ENCODE data around the gene AKR1A1. TPM values are rescaled to one million over a fixed set of nuclear protein-coding genes. Genes with fewer than 3 reads are reported as not detected.

AKR1A1 gene
- total and polyA plus RNA-seq, 12 donors = 38.0 to 91.8 (median 46.6) TPM

- Histone ChIP-seq H3K27me3 (peaks cover 0 to 7% (median 0%) of the 10 kb centered on the region in 7 donors), H3K36me3 (no peaks in the 10 kb centered on the region), H3K9me3 (no peaks in the 10 kb centered on the region), H3K4me1 (peaks cover 0 to 9% (median 5%) of the 10 kb centered on the region in 9 donors), H3K4me3 (no peak overlapping the region), H3K27ac (no peak overlapping the region)
- ATAC-seq (no peak), DNase-seq (no peak)
- TF ChIP-seq CTCF (IDR thresholded peaks at IDR 0.05) = no peak
- WGBS, 2 donors = 88 to 96% methylated on average over 1 of the region's 1 CpG
- intact Hi-C loops (cut with DNase I) = no loop called here
Observed at GRCh38 chr1:45526135-45526644, 24.4 kb upstream of the AKR1A1 start.

- Histone ChIP-seq H3K27me3 (peaks cover 0 to 7% (median 0%) of the 10 kb centered on the region in 7 donors), H3K27ac (no peak overlapping the region), H3K4me1 (peaks cover 0 to 10% (median 0%) of the 10 kb centered on the region in 9 donors), H3K4me3 (no peak overlapping the region), H3K36me3 (no peaks in the 10 kb centered on the region), H3K9me3 (no peaks in the 10 kb centered on the region)
- DNase-seq (no peak), ATAC-seq (no peak)
- WGBS, 2 donors = 95 to 97% methylated on average over 11 of the region's 11 CpGs
- intact Hi-C loops (cut with DNase I) = no loop called here
- no peak for TF ChIP-seq CTCF (IDR thresholded peaks at IDR 0.05)
Observed at GRCh38 chr1:45530632-45531135, 19.9 kb upstream of the AKR1A1 start.

- intact Hi-C loops (cut with DNase I) = no loop called here
- DNase-seq = no peak
- H3K9me3 ChIP-seq = no peaks in the 10 kb centered on the region
- peaks cover 0 to 10% (median 0%) of the 10 kb centered on the region in 9 donors for H3K4me1 ChIP-seq
- H3K36me3 ChIP-seq = no peaks in the 10 kb centered on the region
- peaks cover 0 to 6% (median 0%) of the 10 kb centered on the region in 7 donors for H3K27me3 ChIP-seq
- peak overlapping the region in 1 of 10 donors; percentile 58 for H3K27ac ChIP-seq
- no peak overlapping the region for H3K4me3 ChIP-seq
- ATAC-seq = no peak
- no peak for TF ChIP-seq CTCF (IDR thresholded peaks at IDR 0.05)
- 83% methylated on average over 5 of the region's 5 CpGs for WGBS, 2 donors
Observed at GRCh38 chr1:45531873-45532272, 18.8 kb upstream of the AKR1A1 start.

GRCh38 chr1:45535988-45536766 is 14.4 kb upstream of the AKR1A1 start:
- intact Hi-C loops (cut with DNase I) = no loop called here
- 71 to 73% methylated on average over 6 of the region's 6 CpGs for WGBS, 2 donors
- Histone ChIP-seq H3K36me3 (no peaks in the 10 kb centered on the region), H3K4me3 (no peak overlapping the region), H3K27me3 (no peaks in the 10 kb centered on the region), H3K27ac (no peak overlapping the region), H3K9me3 (no peaks in the 10 kb centered on the region), H3K4me1 (peaks cover 0 to 9% (median 0%) of the 10 kb centered on the region in 9 donors)
- no peak for TF ChIP-seq CTCF (IDR thresholded peaks at IDR 0.05)
- DNase-seq (no peak), ATAC-seq (no peak)

Measured in heart right ventricle (tissue), 16 donors.